Middle frontal gyrus (tissue), 1 donor: ENCODE data around the gene C6orf136.
"Not testable (repeated sequence)": the region's sequence is repeated elsewhere in the genome, so short reads cannot be mapped to it uniquely, and the experiment has no call there.

Source experiments
- DNase-seq: peaks from one replicate; pipeline ENCODE4 v3.0.0-alpha.2; 2015; ENCODE audit warnings: low spot score; ENCODE audit errors: extremely low spot score

Gene C6orf136

GRCh38 chr6:30646450-30647241 is at the start of gene C6orf136:
C6orf136 (plus strand) TSS chr6:30647133; CDS start chr6:30647232, 99 bp downstream.
- DNase-seq = peak; percentile 91

DNA sequence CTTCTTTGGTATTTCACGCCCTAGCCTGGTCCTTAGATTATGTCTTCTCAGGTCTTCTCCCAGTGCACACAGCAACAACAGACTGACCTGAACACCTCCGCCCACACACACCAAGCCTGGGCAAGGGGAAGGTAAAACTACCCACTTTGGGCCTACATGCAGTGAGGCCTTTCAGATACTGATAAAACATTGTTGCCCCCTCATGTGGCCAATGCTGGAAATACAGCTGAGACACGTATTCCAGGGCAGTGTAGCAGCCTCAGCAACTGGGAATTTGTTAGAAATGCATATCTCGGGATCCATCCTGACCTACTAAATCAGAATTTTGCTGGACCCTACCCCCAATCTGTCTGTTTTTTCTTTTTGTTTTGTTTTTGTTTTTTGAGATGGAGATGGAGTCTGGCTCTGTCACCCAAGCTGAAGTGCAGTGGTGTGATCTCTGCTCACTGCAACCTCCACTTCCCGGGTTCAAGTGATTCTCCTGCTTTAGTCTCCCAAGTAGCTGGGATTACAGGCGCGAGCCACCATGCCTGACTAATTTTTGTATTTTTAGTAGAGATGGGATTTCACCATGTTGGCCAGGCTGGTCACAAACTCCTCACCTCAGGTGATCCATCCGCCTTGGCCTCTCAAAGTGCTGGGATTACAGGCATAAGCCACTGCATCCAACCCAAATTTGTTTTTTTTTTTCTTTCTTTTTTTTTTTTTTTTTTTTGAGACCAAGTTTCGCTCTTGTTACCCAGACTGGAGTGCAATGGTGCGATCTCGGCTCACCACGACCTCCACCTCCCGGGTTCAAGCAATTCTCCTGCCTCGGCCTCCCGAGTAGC is 49.4 kb upstream of the C6orf136 start:
- not testable (repeated sequence) for DNase-seq

- no peak for DNase-seq
Measured at GRCh38 chr6:30598912-30599624, 47.9 kb upstream of the C6orf136 start.

GRCh38 chr6:30599625-30600324 is 47.2 kb upstream of the C6orf136 start:
- no peak for DNase-seq

DNA sequence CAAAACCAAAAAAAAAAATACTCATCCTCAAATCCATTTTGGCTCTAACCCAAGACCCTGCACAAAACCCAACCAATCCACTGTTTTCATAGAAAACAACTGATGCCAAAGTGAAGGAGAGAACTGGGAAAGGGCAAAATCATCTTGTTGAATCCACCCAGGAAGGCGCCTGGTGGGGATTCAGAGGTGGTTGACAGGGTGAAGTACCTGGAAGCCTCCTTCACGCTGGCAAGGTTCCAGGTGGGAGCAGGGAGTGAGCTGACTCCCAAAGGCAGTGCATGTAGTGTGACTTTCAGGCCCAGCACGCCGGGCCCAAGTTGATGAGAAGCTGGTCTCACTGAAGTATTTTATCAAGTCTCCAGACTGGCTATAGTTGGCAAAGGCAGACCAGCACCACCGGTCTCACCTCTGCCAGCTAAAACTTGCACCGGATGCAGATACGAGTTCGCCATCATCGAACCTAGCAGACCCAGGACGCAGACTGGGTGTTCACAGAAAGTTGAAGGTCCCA is 46.4 kb upstream of the C6orf136 start:
- no peak for DNase-seq

DNA sequence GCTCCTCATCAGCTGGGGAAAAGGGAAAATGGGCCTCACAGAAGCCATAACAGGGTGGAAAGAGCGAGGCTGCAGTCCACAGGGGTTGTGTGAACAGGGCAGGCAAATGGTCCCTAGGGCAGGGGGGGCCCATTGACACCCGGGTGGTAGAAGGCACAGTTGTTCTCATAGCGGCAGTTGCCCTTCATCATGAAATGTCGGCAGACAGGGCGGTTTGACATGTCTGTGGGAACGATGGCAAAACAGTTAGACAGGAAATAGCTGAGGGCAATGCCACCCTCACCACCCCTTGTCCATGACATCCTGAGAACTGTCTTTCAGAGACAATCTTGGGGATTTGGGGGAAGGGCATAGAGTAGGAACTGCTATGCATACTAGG is 45.5 kb upstream of the C6orf136 start:
- DNase-seq = no peak

- DNase-seq = no peak
Measured at GRCh38 chr6:30601815-30602641, 44.9 kb upstream of the C6orf136 start.

DNA sequence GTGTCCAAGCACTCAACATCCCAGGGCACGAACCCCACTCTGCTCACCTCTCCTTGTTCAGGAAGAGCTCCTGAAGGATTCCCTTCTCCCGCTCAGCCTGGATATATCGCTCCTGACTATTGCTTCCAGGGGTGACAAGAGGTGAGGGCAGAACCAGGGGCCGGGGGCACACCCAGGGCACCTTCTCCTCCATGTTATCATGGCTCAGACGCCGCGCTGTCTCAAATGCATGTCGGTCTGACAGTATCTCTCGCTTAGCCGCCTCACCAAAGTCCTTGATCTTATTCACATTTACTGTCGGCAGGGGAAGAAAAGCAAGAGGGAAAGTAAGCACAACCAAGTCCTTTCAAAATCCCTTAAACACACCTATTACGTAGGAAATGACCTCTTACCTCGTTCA is 43.0 kb upstream of the C6orf136 start:
- no peak for DNase-seq

DNA sequence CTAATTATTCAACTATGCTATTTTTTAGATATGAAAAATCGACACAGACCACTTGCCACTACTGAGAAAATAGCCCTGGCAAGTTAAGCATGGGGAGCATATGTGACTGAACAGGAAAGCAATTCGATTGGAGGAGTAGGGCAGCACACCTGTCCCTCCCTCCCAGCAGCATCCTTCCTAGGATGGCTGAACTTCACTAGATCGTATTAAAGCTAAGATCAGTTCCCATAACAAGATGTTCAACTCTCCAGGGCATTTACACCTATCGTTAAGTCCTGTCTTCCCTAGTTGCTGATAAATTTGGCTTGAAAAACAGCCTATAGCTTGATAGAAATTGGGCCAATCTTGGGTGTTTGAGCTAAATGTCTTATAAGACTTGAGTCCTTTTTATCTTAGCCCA is 36.9 kb upstream of the C6orf136 start:
- no peak for DNase-seq

GRCh38 chr6:30611150-30611855 is 35.6 kb upstream of the C6orf136 start:
- no peak for DNase-seq

GRCh38 chr6:30611856-30612194 is 35.1 kb upstream of the C6orf136 start:
- DNase-seq = no peak

DNA sequence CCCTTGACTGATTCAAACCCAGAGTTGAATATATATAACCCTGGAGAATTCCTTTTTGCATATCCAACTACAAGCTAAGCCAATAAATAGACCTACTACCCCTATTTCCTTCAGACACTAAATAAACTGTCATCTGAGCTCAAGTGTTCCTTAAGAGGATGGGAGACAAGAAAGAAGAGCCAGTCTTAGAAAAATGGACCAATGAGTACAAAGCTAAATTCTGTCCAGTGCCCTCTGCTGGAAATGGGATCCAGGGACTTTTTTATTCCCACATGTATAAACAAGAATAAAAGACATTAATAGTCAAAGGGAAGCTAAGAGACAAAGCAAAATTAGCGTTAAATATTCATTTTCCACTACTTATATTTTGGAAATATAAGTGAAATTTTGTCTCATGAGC is 34.7 kb upstream of the C6orf136 start:
- DNase-seq = no peak

GRCh38 chr6:30612687-30613248 is 34.2 kb upstream of the C6orf136 start:
- no peak for DNase-seq

DNA sequence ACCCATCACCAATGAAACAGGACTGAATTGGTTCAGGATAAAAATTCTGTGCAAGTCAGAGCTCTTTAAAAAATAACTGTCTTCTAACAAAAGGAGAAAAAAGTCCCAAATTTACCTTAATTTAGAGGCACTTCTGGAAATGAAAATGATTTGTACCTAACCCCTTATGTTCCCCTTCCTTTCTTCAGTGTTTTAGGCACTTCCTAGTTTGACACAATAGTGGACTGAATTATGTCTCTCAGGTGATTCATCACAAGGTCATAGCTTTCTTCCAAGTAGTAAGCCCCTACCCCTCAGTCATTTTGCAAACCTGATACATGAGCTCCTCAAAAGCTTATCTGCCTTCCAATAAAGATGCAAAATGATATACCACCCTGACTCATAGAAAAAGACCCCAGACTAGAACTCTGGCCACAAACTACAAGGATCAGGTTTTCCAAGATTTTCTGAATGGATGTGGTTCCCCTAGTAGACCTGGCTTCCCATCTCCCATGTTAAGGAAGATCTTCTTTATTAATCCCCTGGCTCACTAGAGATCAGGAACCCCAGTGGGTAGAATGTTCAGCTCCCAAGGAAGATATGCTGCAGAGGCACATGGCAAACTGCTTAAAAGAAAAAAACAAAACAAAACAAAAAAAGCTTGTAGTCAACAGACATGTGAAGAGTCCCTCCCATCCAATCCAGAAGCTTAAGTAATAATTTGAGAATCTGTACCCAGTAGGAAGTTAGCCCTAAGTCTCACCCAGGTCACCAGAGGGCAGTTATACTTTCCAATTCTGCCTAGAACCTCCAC is 33.5 kb upstream of the C6orf136 start:
- no peak for DNase-seq

GRCh38 chr6:30614044-30614842 is 32.7 kb upstream of the C6orf136 start:
- no peak for DNase-seq

GRCh38 chr6:30614843-30615218 is 32.1 kb upstream of the C6orf136 start:
- DNase-seq = peak; percentile 92

- no peak for DNase-seq
Measured at GRCh38 chr6:30615219-30615957, 31.5 kb upstream of the C6orf136 start.
